HG03064 (cell line): ENCODE results near the gene ERAS.

Experiments
- ATAC-seq: cut with Tn5 transposase; IDR thresholded peaks from one replicate; pipeline ENCODE4 v1.9.1; 2021; ENCODE audit warnings: low read depth; ENCODE audit not compliant: unreplicated experiment

Gene ERAS, protein sequence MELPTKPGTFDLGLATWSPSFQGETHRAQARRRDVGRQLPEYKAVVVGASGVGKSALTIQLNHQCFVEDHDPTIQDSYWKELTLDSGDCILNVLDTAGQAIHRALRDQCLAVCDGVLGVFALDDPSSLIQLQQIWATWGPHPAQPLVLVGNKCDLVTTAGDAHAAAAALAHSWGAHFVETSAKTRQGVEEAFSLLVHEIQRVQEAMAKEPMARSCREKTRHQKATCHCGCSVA

DNA sequence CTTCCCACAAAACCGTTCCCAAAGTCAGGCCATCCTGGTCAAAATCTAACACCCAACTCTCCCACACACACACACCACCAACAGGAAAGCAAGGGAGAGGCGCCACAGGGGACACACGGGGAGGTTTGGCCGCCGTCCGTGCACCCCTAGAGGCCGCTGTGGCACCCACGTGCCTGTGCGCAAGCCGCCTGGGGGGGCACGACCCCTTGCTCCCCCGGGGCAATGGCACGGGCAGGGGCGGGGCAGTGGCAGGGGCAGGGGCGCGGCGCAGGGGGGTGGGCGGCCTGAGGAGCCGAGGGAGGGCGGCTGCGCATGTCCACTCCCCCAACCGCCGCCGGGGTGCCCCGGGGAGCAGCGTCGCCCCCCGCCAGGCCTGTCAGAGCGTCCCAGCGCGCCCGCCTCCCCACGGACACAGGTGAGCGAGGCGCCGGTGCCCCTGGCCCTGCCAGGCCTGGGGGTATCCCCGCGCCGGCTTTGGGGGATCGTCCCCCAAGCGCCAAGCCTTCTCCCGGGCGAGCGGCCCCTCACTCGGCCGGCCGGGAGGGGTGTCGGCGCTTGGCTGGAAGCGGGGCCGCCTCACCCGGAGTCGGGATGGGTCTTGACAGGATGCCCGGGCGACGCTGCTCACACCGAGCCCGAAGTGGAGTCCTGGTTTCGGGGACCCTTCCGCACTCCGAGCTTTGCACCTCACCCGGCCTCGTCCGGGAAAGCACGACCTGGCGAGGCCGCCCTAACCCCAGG is at the start of gene ERAS:
Gene ERAS, plus strand, starts transcription at position 379 of the 741 bp plus-strand sequence. CDS start 2,611 bp downstream, outside the sequence.
- no peak for ATAC-seq

DNA sequence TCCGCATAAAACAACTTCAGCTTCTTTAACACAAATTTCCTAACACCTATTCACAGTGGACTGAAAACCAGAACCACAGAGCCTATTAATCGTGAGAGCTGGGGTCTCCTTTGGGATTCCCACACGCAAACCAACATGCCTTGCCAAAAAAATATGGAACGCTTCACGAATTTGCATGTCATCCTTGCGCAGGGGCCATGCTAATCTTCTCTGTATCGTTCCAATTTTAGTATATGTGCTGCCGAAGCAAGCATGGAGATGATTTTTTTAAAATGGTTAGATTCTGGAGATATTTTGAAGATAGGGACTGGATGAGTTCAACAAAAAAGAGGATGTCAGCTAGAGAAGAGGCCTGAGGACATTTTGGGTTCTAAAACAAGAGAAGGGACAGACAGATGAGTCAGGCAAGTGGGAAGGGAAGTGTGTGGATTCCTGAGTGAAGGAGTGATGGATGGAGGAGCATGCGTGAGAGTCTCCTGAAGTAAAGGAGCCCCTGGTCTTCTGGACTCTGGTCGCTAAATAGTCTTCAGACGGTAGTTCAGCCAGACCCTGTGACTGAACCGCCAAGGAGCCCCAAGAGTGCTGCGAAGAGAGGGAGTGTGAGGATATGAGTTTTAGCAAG is 49.4 kb upstream of the ERAS start:
- no peak for ATAC-seq

DNA sequence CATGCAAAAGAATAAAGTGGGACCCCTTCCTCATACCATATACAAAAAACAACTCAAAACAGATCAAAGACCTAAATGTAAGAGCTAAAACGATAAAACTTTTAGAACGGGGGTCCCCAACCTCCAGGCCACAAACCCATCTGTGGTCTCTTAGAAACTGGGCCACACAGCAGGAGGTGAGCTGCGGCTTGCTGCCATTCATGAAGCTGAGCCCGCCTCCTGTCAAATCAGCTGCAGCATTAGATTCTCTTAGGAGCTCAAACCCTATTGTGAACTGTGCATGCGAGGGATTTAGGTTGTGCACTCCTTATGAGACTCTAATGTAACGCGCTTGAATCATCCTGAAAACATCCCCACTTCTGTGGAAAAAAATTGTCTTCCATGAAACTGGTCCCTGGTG is 46.9 kb upstream of the ERAS start:
- ATAC-seq, result no peak

DNA sequence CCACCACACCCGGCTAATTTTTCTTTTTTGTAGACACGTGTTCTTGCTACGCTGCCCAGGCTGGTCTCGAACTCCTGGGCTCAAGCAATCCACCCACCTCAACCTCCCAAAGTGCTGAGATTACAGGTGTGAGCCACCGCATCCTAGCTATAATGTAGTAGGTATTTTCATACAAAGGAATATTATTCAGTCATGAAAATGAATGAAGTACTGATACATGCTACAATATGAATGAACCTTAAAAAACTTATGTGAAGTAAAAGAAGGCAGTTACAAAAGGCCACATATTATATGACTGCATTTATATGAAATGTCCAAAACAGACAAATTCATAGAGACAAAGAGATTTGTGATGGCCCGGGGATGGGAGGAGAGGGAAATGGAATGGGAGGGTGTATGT is 44.6 kb upstream of the ERAS start:
- no peak for ATAC-seq

DNA sequence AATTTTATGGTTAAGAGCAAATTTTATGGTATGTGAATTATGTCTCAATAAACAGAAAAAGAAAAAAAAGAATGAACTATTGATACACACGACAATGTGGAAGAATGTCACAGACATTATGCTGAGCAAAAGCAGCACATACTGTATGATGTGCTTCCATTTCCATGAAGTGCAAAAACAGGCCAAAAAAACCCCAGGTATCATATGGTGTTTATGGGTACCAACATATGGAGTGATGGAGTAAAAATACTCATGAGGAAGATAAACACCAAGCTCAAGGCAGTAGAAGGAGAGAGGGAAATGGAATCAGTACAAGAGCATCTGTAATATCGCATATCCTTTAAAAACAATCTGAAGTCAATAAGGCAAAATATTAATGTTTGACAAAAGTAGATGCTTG is 44.1 kb upstream of the ERAS start:
- no peak for ATAC-seq

DNA sequence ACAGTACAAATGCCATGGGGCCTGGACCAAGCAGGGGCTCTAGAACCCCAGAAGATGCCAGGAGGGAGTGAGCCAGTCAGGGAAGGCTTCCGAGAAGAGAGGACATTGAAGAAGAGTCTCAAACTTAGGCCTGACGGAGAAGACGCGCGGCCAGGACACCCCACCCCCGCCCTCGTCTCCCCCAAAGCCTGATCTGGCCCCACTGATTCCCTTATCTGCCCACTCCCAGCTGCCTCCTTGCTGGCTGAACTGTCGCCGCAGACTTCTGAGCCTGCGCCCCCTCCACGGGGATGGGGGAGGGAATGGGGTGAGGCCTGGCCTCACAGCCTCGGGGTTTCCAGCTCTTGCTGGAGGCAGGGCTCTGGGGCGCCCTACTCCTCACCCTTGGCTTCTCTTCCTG is 43.5 kb upstream of the ERAS start:
- no peak for ATAC-seq

DNA sequence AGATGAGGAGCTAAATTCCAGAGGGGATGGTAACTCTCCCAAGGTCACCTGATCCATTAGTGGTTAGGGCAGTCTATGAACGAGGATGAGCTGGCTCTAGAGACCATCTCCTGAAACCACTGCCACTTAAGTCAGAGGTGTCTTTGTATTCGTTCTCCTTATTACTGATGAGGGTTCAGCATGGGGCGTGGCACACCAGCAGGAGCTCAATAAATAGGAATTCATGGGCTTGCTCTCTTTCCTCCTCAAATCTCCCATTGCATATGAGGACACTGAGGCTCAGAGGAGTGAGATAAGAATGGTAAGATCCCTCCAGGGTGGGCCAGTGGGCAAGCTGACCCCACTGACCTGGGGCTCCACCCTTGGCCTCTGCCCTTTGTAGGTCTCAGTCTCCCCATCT is 41.6 kb upstream of the ERAS start:
- ATAC-seq, result no peak

DNA sequence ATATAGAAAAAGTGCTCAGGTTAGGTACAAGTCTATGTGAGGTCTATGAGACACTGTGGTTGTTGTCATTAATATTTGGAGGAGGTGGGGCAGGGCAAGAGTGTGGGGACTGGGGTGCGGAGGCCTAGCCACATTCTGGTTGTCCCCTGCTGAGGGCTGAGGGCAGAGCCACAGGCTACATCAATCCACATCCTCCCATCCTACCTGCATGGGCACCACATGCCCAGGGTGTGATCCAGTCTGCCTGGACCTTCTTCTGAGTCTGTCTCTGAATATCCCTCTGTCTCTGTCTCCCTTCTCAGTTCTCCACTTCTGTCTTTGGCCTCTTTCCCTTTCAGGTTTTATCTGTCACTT is 41.1 kb upstream of the ERAS start:
- ATAC-seq, result no peak

DNA sequence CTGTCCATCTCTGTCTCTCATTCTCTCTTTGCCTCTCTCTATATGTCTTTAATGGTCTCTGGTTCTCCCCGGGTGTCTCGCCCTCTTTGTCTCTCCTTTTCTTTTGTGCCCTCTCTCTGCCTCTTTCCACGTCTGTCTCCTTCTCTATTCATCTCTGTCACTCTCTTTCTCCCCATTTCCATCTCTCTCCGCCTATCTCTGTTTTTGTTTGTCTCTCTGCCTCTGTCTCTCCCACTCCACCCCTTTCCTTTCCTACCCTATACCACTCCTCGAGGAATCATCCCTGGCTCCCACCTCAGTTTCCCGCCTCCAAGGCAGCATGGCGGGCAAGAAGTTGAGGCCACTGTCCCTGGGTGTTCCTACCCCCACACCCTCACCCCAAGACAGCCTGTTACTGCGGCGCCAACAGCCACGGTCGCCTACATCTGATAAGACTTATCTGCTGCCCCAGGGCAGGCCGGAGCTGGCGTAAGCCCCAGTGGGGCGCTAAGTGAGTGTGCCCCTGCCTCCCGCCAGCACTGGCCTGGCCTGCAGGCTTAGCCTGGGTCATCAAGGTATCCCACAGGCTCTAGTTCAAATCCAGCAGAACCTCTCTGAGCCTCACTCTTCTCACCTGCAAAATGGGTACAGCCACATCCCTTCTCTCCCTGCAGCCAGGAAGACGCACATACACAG is 40.6 kb upstream of the ERAS start:
- no peak for ATAC-seq

DNA sequence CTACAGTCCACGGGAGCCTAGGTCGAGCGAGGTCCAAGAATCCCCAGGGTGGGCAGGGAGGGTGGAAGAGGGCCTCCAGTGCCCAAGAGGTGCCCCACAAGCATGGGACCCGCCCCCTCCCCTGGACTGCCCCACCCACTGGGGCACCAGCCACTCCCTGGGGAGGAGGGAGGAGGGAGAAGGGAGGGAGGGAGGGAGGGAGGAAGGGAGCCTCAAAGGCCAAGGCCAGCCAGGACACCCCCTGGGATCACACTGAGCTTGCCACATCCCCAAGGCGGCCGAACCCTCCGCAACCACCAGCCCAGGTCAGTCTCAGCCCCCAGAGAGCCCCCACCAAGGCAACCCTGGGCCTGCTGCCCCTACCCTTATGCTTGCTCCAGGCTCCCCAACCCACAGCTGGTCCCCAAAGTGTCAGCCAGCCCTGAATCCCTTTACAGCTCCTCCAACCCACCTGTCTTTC is 39.9 kb upstream of the ERAS start, which contains the start of gene GATA1:
Gene GATA1, plus strand, starts transcription at position 250 of the 460 bp plus-strand sequence. CDS start 4,520 bp downstream, outside the sequence.
- no peak for ATAC-seq

DNA sequence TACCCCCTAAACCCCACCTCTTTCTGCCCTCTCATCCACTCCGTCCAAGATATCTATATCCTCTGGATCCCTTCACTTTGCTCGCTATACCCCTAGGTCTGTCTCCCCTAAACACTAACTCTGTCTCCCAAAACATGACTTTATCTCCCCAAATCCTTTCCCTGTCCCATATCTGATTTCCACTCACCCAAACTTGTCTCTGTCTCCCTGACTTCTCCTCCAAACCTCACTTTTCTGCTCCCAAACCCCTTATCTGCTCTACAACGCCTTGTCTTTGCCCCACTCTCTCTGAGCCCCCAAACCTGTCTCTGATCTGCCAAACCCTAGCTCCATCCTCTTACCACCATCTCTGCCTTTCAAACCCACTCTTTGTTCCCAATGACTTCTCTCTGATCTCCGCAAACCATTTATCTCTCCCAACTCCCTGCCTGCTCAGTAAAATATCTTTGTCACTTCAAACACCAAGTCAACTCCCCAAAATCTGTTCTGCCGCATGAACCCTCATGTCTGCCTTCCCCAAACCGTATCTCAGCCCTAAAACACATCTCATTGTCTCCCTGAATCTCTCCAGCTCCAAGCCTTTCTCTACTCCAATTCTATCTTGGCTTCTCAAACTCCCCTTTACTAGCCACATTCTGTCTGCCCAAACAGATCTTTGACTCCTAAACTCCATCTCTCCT is 39.3 kb upstream of the ERAS start:
- no peak for ATAC-seq

DNA sequence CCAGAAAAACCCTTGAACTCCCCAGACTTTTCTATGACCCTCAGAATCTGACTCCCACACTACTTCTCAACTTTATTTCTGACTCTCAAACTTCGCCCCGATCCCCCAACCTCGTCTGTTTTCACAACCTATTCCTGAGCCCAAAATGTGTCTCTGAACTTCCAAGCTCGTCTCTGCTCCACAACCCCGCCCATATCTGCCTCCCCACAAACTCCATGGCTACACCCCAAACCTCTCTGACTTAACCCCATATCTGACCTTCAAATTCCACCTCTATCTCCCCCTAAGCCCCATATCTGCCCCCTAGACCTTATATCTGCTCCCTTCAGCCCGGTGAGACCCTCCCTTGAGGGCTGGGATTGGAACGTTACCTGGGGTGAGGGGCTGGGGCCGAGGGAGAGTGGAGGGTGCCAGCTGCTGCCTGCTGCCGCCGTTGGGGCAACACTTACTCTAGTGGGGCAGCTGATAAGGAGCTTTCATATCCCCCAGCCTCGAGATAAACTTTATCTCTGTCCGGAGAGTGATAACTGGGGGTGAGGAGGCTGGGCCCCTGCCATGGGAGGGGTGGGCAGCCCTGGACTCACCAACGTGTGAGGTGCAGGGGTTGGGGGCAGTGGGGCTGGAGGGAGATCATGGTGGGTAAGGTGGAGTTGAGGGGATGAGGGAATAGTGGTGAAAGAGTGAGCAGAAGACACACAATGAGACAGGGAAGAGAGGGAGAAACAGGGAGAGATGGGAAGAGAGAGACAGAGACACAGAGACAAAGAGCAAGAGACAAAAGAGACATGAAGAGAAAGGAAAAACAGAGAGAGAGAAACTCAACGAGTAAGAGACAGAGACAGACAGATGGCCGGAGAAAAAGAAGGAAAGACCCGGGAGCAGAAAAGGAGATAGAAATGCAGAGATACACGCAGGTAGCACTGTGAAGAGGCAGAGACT is 38.5 kb upstream of the ERAS start:
- ATAC-seq, result no peak

DNA sequence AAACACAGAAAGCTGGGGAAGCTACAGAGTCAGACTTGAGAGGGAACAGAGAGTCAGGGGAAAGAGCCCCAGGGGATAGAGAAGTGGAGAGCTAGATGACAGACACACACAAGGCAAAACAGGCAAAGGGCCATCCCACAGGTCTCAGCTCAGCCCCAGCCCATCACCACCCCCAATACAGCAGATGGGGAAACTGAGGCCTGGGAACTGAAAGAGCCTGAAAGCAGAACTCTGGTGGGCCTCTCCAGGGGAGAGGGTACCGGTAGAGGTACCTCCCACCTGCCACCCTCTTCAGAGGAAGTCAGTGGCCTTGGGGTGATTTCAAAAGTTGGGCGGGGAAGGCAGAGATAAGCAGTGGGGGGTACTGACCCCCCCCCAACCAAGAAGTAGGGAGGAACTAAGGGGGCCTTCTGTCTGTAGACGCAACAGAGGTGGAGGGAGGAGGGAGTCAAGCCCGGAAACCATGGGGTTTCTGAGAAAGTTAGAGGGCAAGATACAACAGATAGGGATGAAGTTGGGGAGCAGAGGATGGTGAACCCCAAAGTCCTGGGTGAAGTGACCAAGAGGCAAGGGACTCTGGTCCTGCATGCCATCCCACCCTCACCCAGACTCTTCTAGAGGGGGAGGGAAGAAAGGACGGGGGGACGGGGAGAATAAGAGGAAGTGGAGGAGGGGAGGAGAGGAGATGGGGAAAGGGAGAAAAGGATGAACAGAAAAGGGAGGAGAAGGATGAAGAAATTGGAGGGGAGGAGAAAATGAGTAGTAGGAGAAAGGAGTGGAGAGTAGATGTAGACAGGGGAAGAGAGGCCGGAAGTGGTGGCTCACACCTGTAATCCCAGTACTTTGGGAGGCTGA is 36.7 kb upstream of the ERAS start:
- ATAC-seq, result no peak

DNA sequence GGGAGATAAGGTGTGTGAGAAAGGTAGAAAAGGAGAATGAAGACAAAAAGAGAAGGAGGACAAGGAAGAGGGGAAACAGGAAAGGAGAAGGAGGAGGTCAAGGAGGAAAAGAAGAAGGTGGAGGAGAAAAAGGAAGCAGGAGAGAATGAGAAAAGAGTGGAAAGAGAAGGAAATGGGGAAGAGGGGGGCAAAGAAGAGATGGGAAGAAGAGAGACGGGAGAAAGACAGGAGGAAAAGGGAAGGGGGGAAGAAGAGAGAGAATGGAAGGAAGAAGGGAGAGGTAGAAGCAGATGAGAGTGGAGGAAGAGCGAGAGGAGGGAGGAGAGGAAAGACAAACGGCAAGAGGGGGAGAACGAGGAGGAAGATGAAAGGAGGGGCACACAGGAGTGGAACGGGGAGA is 35.8 kb upstream of the ERAS start:
- ATAC-seq, result no peak

DNA sequence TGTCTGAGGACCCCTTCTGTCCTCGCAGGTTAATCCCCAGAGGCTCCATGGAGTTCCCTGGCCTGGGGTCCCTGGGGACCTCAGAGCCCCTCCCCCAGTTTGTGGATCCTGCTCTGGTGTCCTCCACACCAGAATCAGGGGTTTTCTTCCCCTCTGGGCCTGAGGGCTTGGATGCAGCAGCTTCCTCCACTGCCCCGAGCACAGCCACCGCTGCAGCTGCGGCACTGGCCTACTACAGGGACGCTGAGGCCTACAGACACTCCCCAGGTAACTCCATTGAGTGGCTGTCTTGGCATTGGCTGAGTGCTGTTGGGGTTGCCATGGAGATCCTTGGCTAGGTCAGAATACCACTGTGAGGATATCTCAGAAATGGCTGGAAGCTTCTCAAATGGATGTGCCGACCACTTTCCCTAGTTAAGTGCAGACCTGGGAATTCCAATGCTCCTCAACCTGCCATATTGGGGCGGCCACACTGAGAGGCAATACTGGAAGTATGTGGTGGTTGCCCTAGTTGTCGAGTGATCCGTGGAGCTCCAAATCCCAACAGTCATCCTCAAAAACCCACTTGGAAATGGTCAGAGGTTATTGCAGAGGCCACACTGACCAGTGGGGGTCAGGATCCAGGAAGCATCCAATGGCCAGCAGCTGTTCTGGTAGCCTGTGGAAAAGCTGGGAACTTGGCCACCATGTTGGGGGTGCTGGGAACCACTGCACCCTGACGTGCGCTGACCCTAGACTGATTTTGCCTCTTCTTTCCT is 35.1 kb upstream of the ERAS start:
- no peak for ATAC-seq

DNA sequence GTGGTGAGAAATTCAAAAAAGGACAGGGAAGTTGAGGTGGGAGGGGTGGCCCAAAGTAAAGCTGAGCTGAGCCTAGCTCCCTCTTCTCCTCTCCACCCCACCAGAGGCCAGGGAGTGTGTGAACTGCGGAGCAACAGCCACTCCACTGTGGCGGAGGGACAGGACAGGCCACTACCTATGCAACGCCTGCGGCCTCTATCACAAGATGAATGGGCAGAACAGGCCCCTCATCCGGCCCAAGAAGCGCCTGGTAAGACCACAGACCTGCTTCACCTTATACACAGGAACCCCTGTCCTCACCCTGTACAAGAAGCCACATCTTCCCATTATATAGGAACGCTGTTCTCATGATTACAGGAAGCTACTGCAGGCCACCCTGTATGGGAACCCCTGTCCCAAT is 34.1 kb upstream of the ERAS start:
- ATAC-seq, result no peak

DNA sequence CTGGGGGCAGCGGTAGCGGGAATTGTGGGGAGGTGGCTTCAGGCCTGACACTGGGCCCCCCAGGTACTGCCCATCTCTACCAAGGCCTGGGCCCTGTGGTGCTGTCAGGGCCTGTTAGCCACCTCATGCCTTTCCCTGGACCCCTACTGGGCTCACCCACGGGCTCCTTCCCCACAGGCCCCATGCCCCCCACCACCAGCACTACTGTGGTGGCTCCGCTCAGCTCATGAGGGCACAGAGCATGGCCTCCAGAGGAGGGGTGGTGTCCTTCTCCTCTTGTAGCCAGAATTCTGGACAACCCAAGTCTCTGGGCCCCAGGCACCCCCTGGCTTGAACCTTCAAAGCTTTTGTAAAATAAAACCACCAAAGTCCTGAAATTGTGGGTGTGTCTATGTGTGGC is 32.4 kb upstream of the ERAS start:
- ATAC-seq, result no peak

DNA sequence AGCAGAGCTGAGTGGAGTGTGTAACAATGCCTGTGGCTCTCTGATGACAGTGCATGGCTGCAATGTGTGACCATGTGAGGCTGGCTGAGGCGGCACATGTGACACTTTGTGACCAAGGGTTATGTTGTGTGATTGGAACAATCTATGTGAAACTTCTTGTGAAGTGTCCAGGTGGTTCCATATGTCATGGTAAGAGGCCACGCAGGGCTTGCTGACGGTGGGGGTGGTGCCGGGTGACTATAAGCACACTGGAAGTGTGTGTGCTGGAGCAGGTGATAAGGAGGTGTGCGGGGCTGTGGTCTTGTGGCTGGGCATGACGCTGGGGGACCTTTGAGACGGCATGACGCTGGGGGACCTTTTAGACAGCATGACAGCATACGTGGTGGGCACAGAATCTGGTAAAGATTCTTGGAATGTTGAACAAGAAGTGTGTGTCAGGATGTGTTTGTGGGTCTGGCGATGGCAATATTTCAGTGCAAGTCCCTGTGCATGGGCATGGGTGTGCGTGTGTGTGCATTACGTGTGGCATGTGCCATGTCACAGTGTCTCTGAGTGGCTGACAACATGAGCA is 31.9 kb upstream of the ERAS start:
- no peak for ATAC-seq
